Left cardiac atrium (tissue), 4 donors: Measurements from ENCODE around the gene EPB41L4B. TPM values are rescaled to one million over a fixed set of nuclear protein-coding genes. Genes with fewer than 3 reads are reported as not detected.
"Not testable (repeated sequence)": the region's sequence is repeated elsewhere in the genome, so short reads cannot be mapped to it uniquely, and the experiment has no call there.

Experiments
- ATAC-seq, 2 donors: fragments of 200-7000 bp; cut with Tn5 transposase; one replicate each; pipeline ENCODE4 v1.9.1; 2020; ENCODE audit warnings: mild to moderate bottlenecking in 2 of 2, moderate library complexity in 2 of 2
- DNase-seq: peaks from one replicate; pipeline ENCODE4 v3.0.0-alpha.2; 2020
- intact Hi-C, 2 donors: fragments of 100-400 bp; cut with DNase I; formaldehyde crosslinking; loops; one replicate each; pipeline versions ENCODE4 v1.14.1 to v1.15.1; 2022 to 2023
- total RNA-seq, 2 donors: library from RNA; stranded (reverse); fragmentation: NEBNext Ultra II Directional; extraction: Animal tissue kit (Norgen Biotek cat#: 25700); gene quantifications; one replicate each; pipeline ENCODE4 v1.2.1, GENCODE V29; 2021
- donor health status: DM: no; HTN: yes; CAD: no.
- donor health status: DM: no; HTN: yes; CAD: no; lungs with severe emphysema.
- donor health status: DM: yes; HTN: yes; CAD: no.
- donor health status: Dilated cardiomyopathy.

Gene EPB41L4B
- total RNA-seq, 2 donors from 2014 or later, result 19.4 to 21.6 TPM

DNA sequence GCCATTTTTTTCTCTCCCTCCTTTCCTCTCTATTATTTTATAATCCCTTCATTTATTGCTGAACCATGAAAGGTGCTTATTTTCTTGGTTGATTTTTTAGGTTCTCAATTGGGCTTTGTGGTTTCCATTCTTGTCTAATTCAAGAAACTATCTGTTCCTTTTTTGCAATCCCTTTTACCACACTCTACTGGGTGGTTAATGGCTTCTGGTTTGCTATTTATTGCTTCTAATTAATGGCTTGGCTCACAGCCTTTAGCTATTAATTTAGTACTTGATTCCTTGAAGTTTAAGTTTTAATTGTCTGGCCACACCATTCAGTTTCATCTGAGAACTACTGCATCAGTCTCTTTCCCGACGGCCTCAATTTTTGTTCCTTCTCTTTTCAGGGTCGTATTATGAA lies 159.4 kb downstream of the EPB41L4B start:
- DNase-seq (no peak), ATAC-seq (no peak)
- intact Hi-C loops, result no loop called here

DNA sequence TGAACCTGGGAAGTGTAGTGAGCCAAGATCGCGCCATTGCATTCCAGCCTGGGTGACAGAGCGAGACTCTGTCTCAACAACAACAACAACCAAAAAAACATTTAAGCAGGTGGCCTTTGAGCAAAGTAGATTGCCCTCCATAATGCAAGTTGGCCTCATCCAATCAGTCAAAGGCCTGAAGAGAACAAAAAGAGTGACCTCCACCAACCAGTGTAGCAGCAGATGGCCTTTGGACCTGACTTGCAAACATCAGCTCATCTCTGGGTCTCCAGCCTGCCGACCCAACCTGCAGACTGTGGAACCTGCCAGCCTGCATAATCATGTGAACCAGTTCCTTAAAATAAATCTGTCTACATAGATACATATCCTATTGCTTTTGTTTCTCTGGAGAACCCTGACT lies 161.3 kb downstream of the EPB41L4B start:
- DNase-seq (no peak), ATAC-seq (no peak)
- intact Hi-C loops, result no loop called here

DNA sequence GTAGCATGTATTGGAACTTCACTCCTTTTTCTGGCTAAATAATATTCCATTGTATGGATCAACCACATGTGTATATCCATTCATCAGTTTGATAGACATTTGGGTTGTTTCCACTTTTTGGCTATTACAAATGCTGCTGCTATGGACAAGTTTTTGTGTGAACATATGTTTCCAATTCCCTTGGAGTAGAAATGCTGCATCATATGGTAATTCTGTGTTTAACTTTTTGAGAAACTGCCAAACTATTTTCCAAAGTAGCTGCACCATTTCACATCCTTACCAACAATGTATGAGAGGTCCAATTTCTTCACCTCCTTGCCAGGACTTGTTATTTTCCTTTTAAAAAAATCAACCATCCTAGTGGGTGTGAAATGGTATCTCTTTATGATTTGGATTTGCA lies 162.2 kb downstream of the EPB41L4B start:
- DNase-seq (no peak), ATAC-seq (no peak)
- intact Hi-C loops, result no loop called here

DNA sequence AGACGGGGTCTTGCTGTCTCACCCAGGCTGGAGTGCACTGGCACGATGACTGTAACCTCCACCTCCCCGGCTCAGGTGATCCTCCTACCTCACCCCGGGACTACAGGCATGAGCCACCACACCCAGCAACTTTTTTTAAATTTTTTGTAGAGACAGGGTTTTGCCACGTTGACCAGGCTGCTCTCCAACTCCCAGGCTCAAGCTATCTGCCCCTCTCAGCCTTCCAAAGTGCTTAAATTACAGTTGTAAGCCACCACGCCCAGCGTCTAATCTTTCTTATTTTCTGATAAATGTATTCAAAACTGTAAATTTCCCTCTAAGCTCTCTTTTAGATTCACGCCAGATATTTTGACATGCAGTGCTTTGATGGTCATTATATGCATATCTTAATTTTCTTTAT lies 164.2 kb downstream of the EPB41L4B start:
- ATAC-seq (no peak), DNase-seq (no peak)
- intact Hi-C loops, result no loop called here

DNA sequence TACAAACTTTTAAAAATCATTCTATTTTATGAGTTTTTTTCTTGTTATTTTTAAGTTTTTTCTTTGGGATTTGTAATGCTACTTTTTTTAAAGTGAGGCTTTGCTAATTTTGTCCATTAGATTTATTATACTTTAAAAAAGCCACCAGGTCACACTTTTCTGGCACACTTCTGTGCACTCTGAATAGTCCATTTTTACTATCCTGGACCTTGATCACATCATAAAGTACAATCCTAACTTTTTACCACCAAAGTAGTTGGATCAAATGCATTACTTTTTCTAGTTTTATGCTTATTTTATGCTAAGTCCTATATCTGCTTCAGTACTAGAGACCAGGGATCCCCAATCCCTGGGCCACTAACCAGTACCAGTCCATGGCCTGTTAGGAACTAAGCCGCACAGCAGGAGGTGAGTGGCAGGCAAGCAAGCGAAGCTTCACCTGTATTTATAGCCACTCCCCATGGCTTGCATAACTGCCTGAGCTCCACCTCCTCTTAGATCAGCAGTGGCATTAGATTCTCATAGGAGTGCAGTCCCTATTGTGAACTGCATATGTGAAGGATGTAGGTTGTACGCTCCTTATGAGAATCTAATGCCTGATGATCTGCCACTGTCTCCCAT lies 169.8 kb downstream of the EPB41L4B start:
- DNase-seq (no peak), ATAC-seq (no peak)
- intact Hi-C loops, result no loop called here

DNA sequence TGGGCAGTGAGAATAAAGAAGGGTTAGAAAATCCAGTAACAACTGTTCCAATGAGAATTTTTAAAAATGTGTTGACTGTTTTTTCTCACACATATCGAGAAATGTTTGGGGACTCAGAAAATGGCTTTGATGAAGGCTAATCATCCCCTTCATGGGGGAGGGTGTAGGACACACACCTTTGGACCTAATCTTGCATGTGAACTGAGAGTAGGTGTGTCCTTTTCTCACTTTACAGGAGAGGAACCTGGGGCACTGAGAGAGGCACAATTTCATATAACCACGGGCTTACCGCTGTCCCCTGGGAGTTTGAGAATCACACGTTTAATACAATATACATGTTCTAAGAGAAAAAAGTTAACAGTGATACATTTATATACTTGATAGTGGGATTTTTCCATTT lies 171.1 kb downstream of the EPB41L4B start:
- DNase-seq (no peak), ATAC-seq (no peak)
- intact Hi-C loops, result no loop called here

DNA sequence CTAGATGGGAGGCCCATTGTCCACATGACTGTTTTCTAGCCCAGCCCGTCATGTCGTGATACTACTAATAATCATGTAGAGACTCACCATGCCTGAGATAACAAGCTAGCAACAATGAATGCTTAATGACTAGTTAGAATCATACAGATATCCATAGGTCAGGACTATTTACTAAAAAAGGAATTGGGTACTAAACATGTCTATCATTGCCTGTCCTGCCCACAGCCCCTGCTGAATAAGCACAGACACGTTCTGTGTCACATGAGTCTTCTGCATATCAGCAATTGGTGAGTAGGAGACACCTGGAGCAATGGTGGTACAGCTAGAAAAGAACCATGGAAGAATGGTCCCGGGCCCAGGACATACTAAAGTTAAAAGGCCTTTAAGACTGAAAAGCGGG lies 171.8 kb downstream of the EPB41L4B start:
- DNase-seq, result no peak
- ATAC-seq, result no peak
- intact Hi-C loops, result no loop called here

DNA sequence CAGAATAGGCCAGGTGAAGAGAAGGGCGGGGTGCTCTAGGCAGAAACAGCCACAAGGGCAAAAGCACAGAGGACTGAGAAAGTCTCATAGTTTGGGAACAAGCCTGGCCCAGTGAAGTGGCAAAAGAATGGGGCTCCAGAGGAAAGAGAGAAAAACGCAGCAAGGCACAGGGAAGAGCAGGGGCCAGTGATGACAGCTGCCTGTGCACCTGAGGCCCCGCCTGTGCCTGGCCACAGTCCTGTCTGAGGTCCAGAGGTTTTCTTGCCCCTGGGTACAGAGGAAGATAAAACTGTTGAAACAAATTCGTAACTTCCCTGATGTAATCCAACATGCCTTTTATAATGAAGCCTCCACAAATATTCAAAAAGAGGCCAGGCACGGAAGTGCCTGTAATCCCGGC lies 175.8 kb downstream of the EPB41L4B start:
- DNase-seq (no peak), ATAC-seq (no peak)
- intact Hi-C loops, result no loop called here

DNA sequence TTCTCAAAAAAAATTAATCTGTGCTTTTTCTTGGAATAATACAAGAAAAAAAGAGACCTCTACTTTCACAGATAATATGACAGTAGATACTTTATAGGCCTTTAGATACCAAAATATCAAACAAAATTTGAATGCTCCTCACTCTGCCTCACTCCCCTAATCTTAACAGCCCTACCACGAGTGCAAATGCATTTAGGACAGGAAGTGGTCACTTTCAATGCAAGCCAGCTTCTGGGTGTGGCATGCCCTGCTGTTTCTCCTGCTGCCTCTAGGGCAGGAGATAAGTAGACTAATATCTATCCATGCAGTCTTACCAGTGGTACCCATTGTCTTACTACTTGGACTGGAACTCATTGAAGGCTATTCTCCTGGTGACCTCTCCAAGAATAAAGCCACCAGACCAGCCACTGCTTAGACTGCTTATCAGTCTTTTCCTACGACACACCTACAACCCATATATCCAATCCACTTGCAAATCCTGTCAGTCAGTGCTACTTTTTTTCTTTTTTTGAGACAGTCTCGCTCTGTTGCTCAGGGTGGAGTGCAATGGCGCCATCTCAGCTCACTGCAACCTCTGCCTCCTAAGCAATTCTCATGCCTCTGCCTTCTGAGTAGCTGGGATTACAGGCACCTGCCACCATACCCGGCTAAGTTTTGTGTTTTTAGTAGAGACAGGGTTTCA lies 176.8 kb downstream of the EPB41L4B start:
- no peak for ATAC-seq
- intact Hi-C loops, result no loop called here
- DNase-seq, result no peak

DNA sequence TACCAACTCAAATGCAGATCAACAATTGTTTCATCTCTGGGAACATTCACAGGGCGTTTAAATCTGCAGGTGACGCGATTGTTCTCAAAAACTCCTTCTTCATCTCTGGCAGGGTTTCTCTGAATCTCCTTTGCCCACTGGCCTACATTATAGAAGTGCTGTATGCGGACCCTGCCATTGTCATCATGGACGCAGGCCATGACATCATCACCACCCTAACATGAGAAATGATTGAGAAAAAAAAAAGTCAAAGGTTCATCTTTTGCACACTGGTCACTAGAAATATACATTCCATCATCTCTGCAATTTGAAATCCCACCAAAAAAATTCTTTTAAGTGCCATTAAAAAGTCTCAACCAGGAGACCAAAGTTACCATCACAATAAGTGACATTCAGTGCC lies 179.5 kb downstream of the EPB41L4B start:
- DNase-seq, result no peak
- ATAC-seq, result no peak
- intact Hi-C loops, result no loop called here

DNA sequence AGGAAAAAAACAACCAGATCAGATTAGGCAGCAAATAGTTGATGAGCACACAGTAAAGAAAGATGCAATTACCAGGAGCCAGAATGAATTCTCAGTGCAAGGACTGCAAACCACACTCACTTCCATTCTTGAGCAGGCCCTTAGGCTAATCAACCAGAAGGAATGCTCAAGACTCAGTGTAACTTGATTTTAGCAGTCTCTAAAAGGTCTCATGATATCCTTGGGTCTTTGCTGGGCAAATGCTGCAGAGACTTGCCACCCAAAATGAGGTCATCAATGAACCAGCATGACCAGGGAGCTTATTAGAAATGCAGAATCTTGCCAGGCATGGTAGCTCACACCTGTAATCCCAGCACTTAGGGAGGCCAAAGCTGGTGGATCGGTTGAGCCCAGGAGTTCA lies 181.0 kb downstream of the EPB41L4B start:
- ATAC-seq (no peak), DNase-seq (no peak)
- intact Hi-C loops, result no loop called here

DNA sequence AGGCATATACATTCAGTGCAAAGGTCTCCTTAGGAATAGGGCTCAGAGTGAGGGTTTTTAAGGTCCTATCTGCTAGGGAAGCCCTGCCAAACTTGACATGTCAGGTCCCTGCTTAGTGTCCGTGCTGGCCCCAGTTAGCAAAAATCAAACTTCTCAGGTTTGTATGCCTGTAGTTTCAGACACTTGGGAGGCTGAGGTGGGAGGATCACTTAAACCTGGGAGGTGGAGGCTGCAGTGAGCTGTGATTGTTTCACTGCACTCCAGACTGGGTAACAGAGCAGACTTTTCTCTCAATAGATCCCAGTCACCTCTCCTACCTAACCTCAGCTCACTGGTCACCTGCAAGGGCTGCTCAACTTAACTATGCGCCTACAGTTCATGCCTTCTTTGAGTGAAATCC lies 182.4 kb downstream of the EPB41L4B start:
- intact Hi-C loops, result no loop called here
- DNase-seq, result no peak
- no peak for ATAC-seq

DNA sequence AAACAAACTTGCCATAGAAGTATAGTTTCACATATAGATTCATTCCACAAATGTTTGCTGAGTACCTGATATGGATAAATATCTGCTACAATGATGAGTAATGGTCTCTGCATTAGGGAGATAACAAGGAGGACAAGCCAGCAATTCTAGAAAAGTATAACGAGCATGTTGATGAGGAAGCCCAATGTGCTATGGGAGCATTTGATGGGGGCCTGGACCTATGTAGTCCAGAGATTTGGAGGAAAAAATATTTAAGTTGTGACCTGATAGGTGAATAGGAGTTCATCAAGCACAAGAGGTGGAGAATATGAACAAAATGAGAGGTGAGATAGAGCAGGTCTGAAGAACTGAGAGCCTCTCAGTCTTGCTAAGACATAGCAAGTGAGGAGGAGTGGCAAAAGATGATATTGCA lies 186.7 kb downstream of the EPB41L4B start:
- ATAC-seq (no peak), DNase-seq (no peak)
- intact Hi-C loops, result no loop called here

DNA sequence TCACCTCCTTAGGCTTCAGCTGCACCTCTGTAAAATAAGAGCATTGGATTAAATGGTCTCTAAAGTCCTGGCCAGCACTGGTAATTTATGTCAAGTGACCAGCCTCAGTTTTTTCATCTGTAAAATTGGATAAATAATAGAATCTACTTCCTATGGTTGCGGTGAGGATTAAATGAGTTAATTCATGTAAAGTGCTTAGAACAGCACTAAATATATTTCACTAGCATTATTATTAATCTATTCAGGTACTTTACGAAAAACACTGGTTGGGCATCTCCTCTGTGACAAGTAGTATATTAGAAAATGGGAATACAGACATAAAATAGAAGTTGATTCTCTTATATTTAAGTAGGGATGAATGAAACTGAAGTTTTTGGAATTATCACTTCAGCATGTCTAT lies 187.3 kb downstream of the EPB41L4B start:
- no peak for DNase-seq
- no peak for ATAC-seq
- intact Hi-C loops, result no loop called here

DNA sequence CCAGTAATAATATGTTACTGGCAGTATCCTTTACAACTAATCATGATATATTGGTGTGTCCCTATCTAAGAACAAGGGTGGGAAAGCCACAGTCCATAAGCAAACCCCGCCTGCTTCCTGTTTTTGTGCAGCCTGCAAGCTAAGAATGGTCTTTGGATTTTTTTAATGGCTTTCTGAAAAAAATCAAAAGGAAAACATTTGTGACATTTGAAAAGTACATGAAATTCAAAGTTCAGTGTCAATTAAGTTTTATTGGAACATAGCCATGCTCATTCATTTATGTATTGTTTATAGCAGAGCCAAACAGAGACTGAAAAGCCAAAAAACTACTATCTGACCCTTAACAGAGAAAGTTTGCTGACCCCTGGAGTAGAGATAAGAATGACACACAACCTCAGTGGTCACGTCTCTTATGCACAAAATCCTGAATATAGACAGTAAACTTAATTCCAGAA lies 188.3 kb downstream of the EPB41L4B start:
- ATAC-seq (no peak), DNase-seq (no peak)
- intact Hi-C loops, result no loop called here

DNA sequence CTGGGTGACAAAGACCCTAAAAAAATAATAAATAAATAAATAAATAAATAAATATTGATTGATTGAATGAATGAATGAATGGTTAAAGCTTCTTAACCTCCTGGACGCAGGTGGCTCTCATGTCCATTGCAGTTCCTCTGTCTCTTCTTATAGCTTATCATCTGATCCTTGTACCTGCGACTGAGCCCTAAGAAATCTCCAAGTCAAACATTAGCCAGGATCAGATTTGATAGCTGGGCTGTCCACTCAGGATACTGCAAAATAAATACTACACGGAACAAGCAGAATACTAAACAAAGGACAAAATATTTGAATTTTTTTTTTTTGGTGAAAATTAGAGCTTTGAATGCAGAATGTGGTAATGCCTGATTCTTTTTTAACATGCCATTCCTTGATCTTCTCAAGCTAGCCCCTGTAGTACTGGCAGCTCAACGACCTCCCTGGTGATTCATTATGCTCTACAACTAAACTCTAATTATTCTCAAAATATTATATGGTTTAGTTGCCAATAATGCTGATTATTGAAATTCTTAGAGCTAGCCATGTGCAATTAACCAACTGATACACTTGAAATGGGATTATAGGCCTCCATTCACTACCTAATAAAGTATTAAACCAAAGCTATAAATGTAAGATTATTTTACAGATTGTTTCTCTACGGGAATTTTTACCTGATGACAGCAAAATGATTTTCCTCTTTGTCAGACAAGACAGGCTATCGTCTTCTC lies 191.2 kb downstream of the EPB41L4B start:
- no peak for ATAC-seq
- intact Hi-C loops, result no loop called here
- DNase-seq, result no peak

DNA sequence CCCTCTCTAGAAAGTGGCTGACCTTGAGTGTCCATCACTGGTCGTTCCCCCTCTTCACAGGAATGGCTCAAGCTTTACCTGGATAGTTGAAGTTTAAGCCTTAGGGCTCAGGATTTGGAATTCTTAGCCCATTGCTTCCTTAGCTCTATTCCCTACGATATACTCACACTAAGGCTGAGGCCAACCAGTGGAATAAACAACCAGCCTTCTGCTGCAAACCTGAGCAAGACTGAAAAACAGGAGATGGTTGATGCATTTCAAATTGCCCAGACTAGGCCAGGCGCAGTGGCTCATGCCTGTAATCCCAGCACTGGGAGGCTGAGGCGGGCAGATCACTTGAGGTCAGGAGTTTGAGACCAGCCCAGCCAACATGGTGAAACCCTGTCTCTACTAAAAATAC lies 194.2 kb downstream of the EPB41L4B start:
- DNase-seq, ATAC-seq: not testable (repeated sequence)

DNA sequence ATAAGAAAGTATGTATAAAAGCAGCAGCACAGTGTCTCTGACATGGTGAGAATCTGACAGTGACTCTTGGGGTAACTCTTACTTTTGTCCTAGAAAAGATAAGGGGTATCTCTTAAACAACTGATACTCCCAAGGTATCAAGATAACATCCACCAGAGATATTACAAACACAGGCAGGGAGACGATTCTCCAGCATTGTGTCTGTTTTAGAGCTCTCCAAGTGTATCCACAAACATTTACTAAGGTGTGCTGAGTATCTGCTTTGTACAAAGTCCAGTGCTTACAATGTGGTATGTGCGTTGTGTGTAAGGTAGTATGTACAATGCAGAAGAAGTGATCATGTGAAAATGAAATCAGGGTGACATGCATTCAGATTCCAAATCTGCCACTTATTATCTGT lies 196.7 kb downstream of the EPB41L4B start:
- no peak for DNase-seq
- no peak for ATAC-seq
- intact Hi-C loops, result no loop called here

More for the DNA sequence above, 194.2 kb downstream of the EPB41L4B start:
- intact Hi-C loops, result not testable (repeated sequence)

DNA sequence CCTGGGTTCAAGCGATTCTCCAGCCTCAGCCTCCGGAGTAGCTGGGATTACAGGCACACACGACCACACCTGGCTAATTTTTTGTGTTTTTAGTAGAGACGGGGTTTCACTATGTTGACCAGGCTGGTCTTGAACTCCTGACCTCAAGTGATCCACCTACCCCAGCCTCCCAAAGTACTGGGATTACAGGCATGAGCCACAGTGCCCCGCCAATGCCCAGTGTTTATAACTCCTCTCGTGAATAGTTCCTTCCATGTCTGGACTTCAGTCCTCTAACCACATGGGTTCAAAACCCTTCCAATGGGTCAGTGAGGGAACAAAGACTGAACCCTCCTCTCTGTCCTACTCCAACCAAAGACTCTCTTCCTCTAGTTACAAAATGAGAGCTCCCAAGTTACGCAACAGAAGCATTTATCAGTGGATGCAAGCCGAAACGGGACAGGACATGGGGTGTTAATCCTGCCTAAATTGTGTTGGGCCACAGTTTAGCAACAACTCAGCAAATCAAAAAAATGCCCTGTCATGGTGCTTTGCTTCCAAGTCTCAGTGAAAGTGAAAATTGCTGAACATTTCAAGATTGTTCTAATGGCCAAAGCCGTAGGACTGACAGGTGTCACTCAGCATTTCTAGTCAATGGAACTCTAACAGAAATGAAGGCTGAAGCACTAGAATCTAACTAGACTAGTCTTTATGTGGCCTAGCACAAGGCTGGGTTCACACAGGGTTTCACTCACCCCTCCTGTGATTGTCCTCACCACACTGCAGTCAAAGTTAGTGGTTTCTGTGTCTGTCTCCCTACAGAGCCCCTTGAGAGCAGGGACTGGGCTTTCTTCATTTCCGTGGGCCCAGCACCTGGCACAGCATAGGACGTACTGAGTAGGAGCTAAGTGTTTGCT lies 197.9 kb downstream of the EPB41L4B start:
- intact Hi-C loops, result no loop called here
- ATAC-seq (no peak), DNase-seq (no peak)
